Caco-2 (cell line): ENCODE measurements around the gene VWA3A. TPM values are rescaled to one million over a fixed set of nuclear protein-coding genes. Genes with fewer than 3 reads are reported as not detected.
"Not testable (repeated sequence)": the region's sequence is repeated elsewhere in the genome, so short reads cannot be mapped to it uniquely, and the experiment has no call there.

Experiments used
- BruUV-seq: library from RNA; stranded (reverse); fragments of 400-500 nt; replicated peaks from 2 replicates; lab custom pipeline; 2021; lab: Mats Ljungman, UMichigan
- CTCF ChIA-PET: fragments of 300-600 bp; sonication (Branson Sonifier 250); formaldehyde crosslinking; loops from one replicate; lab custom pipeline; 2022; ENCODE audit warnings: antibody characterized with exemption; lab: Charles Lee
- POLR2A ChIA-PET: fragments of 300-600 bp; sonication (Branson Sonifier 250); formaldehyde crosslinking; loops from one replicate; lab custom pipeline; 2022; ENCODE audit warnings: antibody characterized with exemption; lab: Charles Lee
- DNase-seq, 2 experiments: peaks; one replicate each; pipeline versions ENCODE4 v3.0.0 to v3.0.0-alpha.2; 2020 to 2022
- H3K27me3 ChIP-seq: replicated peaks from 2 replicates; pipeline ENCODE4 v1.6.0; 2011; ENCODE audit warnings: low read length; ENCODE audit not compliant: control insufficient read depth, insufficient read depth
- H3K36me3 ChIP-seq: 2 replicates; pipeline ENCODE4 v1.5.1; 2011; ENCODE audit warnings: low read length; ENCODE audit not compliant: control insufficient read depth, insufficient read depth
- H3K4me1 ChIP-seq: fragments of 250-450 bp; sonication (Bioruptor Pico); 2 replicates; pipeline ENCODE4 v1.5.1; 2020; ENCODE audit warnings: mild to moderate bottlenecking
- H3K4me3 ChIP-seq: 2 replicates; pipeline ENCODE4 v1.5.1; 2011; ENCODE audit warnings: low read depth, mild to moderate bottlenecking, control low read depth, low read length
- H3K9me3 ChIP-seq: fragments of 250-450 bp; sonication (Bioruptor Pico); 2 replicates; pipeline ENCODE4 v1.5.1; 2020; ENCODE audit warnings: mild to moderate bottlenecking, moderate library complexity
- H3K27ac Mint-ChIP-seq: one replicate; pipeline ENCODE4 v1.8.0; 2022; ENCODE audit warnings: mixed read lengths; ENCODE audit not compliant: unreplicated experiment
- H3K27me3 Mint-ChIP-seq: one replicate; pipeline ENCODE4 v1.8.0; 2022; ENCODE audit warnings: mixed read lengths; ENCODE audit not compliant: insufficient read depth, unreplicated experiment
- H3K36me3 Mint-ChIP-seq: one replicate; pipeline ENCODE4 v1.8.0; 2022; ENCODE audit warnings: mild to moderate bottlenecking, mixed read lengths; ENCODE audit not compliant: insufficient read depth, unreplicated experiment
- H3K4me1 Mint-ChIP-seq: one replicate; pipeline ENCODE4 v1.8.0; 2022; ENCODE audit warnings: low read depth, mixed read lengths; ENCODE audit not compliant: unreplicated experiment
- H3K4me3 Mint-ChIP-seq: one replicate; pipeline ENCODE4 v1.8.0; 2022; ENCODE audit warnings: mild to moderate bottlenecking, moderate library complexity, mixed read lengths; ENCODE audit not compliant: unreplicated experiment
- H3K9me3 Mint-ChIP-seq: one replicate; pipeline ENCODE4 v1.8.0; 2022; ENCODE audit warnings: mixed read lengths; ENCODE audit not compliant: unreplicated experiment
- intact Hi-C: fragments of 100-400 bp; cut with micrococcal nuclease; formaldehyde crosslinking; loops from one replicate; pipeline ENCODE4 v1.10.0; 2022; ENCODE audit not compliant: unreplicated experiment
- total RNA-seq: library from RNA; stranded (reverse); gene quantifications from 2 replicates; pipeline ENCODE4 v1.2.3, GENCODE V29; 2022
- TF ChIP-seq, protein P1 (sequence below), 2 experiments: fragments of 200-600 bp in 1 of 2; IDR thresholded peaks; 1 replicate in 1 of 2; 2 replicates in 1 of 2; pipeline versions ENCODE4 v1.5.1 to v1.8.0; 2011 to 2022; ENCODE audit warnings: antibody characterized with exemption in 1 of 2, control low read depth in 1 of 2, inconsistent platforms in 1 of 2, low read depth in 1 of 2, low read length in 1 of 2, mild to moderate bottlenecking in 1 of 2, moderate library complexity in 1 of 2; ENCODE audit not compliant: insufficient read depth in 1 of 2, severe bottlenecking in 1 of 2, unreplicated experiment in 1 of 2

VWA3A gene
- total RNA-seq, 1 experiment from 2014 or later = not detected

DNA sequence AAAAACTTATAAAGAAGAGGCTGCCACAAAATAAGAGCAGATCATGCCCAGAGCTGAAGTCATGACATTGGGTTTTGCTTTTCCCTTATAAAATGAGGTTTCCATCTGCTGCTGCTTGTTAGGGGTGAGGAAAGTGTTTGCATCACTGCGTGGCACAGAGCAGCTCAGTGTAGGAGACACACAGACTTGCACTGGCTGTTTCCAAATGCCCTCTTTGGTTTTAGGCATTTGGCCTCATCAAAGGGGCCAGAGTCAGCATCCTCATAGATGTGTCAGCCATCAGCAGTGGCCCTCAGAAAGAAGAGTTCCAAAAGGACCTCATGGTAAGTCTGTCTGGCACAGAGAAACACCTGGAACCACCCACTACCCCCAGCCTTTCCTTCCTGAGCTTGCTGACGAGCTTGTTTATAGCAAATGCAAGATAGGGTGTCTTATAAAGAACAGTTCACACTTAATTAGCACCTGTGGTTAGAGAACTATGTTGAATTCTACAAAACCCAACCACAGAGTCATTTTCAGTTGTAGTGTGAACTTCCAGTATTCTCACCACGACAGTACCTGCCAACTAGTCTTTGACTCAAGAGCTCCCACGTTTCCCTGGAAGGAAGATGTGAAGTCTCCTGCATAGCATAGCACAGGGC lies 17.0 kb downstream of the VWA3A start:
- no peak overlapping the region for H3K4me3 Mint-ChIP-seq
- no peak overlapping the region for H3K27ac Mint-ChIP-seq
- DNase-seq = no peak
- TF ChIP-seq, protein P1, sequence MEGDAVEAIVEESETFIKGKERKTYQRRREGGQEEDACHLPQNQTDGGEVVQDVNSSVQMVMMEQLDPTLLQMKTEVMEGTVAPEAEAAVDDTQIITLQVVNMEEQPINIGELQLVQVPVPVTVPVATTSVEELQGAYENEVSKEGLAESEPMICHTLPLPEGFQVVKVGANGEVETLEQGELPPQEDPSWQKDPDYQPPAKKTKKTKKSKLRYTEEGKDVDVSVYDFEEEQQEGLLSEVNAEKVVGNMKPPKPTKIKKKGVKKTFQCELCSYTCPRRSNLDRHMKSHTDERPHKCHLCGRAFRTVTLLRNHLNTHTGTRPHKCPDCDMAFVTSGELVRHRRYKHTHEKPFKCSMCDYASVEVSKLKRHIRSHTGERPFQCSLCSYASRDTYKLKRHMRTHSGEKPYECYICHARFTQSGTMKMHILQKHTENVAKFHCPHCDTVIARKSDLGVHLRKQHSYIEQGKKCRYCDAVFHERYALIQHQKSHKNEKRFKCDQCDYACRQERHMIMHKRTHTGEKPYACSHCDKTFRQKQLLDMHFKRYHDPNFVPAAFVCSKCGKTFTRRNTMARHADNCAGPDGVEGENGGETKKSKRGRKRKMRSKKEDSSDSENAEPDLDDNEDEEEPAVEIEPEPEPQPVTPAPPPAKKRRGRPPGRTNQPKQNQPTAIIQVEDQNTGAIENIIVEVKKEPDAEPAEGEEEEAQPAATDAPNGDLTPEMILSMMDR (IDR thresholded peaks at IDR 0.05; ENCODE audit: insufficient read depth in 1 of 2, low read depth in 1 of 2, low read length in 1 of 2, severe bottlenecking in 1 of 2, unreplicated experiment in 1 of 2) = no peak
- CTCF ChIA-PET = no interaction called here
- H3K9me3 Mint-ChIP-seq = no peaks in the 10 kb centered on the region
- H3K4me1 Mint-ChIP-seq = no peaks in the 10 kb centered on the region
- H3K27me3 Mint-ChIP-seq = peaks cover 10% of the 10 kb centered on the region
- POLR2A ChIA-PET = no interaction called here
- H3K4me1 ChIP-seq = no peaks in the 10 kb centered on the region
- no peaks in the 10 kb centered on the region for H3K9me3 ChIP-seq
- intact Hi-C loops = no loop called here
- BruUV-seq = no TSS peak
- no peaks in the 10 kb centered on the region for H3K36me3 Mint-ChIP-seq
- H3K27me3 ChIP-seq = no peaks in the 10 kb centered on the region
- no peak overlapping the region for H3K4me3 ChIP-seq
- H3K36me3 ChIP-seq = no peaks in the 10 kb centered on the region

DNA sequence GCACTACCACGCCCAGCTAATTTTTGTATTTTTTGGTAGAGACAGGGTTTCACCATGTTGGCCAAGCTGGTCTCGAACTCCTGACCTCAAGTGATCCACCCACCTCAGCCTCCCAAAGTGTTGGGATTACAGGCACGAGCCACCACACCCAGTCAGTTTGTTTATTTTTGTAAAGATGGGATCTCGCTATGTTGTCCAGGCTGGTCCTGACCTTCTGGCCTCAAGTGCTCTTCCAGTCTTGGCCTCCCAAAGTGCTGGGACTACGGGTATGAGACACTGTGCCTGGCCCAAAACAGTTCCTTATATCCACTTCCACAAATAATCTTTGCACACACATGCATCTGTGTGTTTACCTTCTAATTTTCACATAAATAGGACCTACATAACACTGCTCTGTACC lies 19.3 kb downstream of the VWA3A start:
- CTCF ChIA-PET, BruUV-seq, H3K27ac Mint-ChIP-seq, H3K27me3 Mint-ChIP-seq, H3K4me1 ChIP-seq, H3K4me3 Mint-ChIP-seq, H3K4me1 Mint-ChIP-seq, H3K9me3 ChIP-seq, intact Hi-C loops, H3K27me3 ChIP-seq, H3K9me3 Mint-ChIP-seq, DNase-seq, H3K36me3 Mint-ChIP-seq, POLR2A ChIA-PET, H3K4me3 ChIP-seq, H3K36me3 ChIP-seq: not testable (repeated sequence)

DNA sequence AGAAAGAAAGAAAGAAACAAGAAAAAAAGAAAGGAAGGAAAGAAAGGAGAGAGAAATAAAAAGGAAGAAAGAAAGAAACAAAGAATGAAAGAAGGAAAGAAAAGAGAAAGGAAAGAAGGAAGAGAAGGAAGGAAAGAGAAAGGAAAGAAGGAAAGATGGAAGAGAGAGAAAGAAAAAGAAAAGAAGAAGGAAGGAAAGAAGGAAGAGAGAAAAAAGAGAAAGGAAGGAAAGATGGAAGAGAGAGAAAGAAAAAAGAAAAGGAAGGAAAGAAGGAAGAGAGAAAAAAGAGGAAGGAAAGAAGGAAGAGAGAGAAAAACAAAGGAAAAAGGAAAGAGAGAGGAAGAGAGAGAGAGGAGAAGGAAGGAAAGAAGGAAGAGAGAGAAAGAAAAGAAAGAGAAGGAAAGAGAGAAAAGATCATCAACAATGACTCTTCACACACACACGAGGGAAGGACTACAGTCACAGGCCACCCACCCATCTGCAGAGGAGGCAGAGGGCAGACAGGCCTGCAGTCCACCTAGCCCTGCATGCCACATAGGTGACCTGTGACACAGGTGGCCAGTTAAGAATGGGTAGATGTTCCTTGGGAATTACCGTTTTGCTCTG lies 23.9 kb downstream of the VWA3A start:
- no peaks in the 10 kb centered on the region for H3K9me3 Mint-ChIP-seq
- H3K4me3 Mint-ChIP-seq = no peak overlapping the region
- Histone ChIP-seq H3K27me3 (no peaks in the 10 kb centered on the region), H3K4me3 (no peak overlapping the region), H3K9me3 (no peaks in the 10 kb centered on the region), H3K4me1 (no peaks in the 10 kb centered on the region), H3K36me3 (no peaks in the 10 kb centered on the region)
- ChIA-PET CTCF (interaction anchor here (0.7 kb wide), 1 partner anchor 23 kb away, joined by 3 read pairs; no protein-coding TSS in a partner anchor), POLR2A (no interaction called here)
- H3K27me3 Mint-ChIP-seq = peaks cover 2% of the 10 kb centered on the region
- no peak for DNase-seq
- H3K36me3 Mint-ChIP-seq = no peaks in the 10 kb centered on the region
- TF ChIP-seq, protein P1 (IDR thresholded peaks at IDR 0.05; ENCODE audit: insufficient read depth in 1 of 2, low read depth in 1 of 2, low read length in 1 of 2, severe bottlenecking in 1 of 2, unreplicated experiment in 1 of 2) = no peak
- H3K4me1 Mint-ChIP-seq = no peaks in the 10 kb centered on the region
- H3K27ac Mint-ChIP-seq = no peak overlapping the region
- BruUV-seq = no TSS peak
- intact Hi-C loops = no loop called here
